ENCODE measurements around the gene SEC23B. TPM values are rescaled to one million over a fixed set of nuclear protein-coding genes. Genes with fewer than 3 reads are reported as not detected.
A peak's percentile ranks its signal among the peaks of the same experiment; 100 is the strongest.

Gene SEC23B
- total and polyA plus RNA-seq, 10 of the 15 experiments (the other 5 are each of a cell fraction or from before 2014, with no cell fraction given): 49.1 to 121 (median 75.6) TPM

DNA sequence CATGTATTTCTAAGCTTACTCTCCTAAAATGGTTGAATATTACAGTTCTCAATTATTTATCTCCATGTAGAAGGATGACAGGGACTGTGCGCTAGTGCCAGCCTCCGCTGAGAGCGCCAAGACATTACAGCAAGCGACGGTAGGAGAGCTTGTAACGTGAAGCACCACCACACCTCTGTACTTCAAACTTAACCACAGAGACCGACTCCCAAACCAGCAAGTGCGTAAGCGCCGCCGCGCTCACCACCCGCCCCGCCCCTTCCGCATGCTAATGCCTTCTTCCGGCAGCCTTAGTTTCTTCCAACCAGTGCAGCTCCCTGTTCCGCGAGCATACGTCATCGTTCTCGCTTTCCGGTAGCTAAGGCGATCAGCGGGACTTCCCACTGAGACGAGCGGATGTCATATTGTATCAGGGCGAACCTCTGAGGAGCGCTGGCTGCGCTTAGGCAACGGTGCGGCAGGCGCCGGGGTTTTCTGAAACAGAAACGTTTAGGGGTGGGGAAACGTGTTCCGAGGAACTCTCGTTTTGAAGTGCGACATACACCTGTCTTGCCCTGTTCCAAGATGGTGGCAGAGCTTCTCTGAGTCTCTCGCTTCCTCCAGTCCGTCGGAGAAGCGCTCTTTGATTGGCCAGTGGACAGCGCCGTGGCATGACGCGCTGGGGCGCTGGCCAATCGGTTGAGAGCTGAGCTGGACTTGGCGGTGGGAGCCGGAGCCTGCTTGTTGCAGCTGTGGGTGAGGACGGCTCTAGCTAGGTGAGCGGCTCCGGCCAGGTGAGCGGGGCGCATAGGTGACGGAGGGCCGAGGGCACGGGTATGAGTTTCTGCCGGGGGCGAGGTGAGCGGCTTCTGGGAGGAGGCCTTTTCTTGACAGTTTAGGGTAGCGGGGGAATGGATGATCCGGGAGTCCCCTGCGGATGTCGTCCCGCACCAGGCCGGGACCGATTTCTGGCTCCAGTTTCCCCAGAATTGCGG is at the start of gene SEC23B (continued):
- no peak for TF ChIP-seq FOS (IDR thresholded peaks at IDR 0.05; ENCODE audit: borderline replicate concordance, extremely low read depth, insufficient read length)
- TF ChIP-seq, protein P1, sequence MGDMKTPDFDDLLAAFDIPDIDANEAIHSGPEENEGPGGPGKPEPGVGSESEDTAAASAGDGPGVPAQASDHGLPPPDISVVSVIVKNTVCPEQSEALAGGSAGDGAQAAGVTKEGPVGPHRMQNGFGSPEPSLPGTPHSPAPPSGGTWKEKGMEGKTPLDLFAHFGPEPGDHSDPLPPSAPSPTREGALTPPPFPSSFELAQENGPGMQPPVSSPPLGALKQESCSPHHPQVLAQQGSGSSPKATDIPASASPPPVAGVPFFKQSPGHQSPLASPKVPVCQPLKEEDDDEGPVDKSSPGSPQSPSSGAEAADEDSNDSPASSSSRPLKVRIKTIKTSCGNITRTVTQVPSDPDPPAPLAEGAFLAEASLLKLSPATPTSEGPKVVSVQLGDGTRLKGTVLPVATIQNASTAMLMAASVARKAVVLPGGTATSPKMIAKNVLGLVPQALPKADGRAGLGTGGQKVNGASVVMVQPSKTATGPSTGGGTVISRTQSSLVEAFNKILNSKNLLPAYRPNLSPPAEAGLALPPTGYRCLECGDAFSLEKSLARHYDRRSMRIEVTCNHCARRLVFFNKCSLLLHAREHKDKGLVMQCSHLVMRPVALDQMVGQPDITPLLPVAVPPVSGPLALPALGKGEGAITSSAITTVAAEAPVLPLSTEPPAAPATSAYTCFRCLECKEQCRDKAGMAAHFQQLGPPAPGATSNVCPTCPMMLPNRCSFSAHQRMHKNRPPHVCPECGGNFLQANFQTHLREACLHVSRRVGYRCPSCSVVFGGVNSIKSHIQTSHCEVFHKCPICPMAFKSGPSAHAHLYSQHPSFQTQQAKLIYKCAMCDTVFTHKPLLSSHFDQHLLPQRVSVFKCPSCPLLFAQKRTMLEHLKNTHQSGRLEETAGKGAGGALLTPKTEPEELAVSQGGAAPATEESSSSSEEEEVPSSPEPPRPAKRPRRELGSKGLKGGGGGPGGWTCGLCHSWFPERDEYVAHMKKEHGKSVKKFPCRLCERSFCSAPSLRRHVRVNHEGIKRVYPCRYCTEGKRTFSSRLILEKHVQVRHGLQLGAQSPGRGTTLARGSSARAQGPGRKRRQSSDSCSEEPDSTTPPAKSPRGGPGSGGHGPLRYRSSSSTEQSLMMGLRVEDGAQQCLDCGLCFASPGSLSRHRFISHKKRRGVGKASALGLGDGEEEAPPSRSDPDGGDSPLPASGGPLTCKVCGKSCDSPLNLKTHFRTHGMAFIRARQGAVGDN (IDR thresholded peaks at IDR 0.05): peak; percentile 32; the same call in 1 of the 2 replicates
- TF ChIP-seq, protein P2, sequence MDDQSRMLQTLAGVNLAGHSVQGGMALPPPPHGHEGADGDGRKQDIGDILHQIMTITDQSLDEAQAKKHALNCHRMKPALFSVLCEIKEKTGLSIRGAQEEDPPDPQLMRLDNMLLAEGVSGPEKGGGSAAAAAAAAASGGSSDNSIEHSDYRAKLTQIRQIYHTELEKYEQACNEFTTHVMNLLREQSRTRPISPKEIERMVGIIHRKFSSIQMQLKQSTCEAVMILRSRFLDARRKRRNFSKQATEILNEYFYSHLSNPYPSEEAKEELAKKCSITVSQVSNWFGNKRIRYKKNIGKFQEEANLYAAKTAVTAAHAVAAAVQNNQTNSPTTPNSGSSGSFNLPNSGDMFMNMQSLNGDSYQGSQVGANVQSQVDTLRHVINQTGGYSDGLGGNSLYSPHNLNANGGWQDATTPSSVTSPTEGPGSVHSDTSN (IDR thresholded peaks at IDR 0.05; ENCODE audit: insufficient replicate concordance, low read depth, low read length): no peak
- TF ChIP-seq RAD51 (IDR thresholded peaks at IDR 0.05): no peak
- TF ChIP-seq, protein P3, sequence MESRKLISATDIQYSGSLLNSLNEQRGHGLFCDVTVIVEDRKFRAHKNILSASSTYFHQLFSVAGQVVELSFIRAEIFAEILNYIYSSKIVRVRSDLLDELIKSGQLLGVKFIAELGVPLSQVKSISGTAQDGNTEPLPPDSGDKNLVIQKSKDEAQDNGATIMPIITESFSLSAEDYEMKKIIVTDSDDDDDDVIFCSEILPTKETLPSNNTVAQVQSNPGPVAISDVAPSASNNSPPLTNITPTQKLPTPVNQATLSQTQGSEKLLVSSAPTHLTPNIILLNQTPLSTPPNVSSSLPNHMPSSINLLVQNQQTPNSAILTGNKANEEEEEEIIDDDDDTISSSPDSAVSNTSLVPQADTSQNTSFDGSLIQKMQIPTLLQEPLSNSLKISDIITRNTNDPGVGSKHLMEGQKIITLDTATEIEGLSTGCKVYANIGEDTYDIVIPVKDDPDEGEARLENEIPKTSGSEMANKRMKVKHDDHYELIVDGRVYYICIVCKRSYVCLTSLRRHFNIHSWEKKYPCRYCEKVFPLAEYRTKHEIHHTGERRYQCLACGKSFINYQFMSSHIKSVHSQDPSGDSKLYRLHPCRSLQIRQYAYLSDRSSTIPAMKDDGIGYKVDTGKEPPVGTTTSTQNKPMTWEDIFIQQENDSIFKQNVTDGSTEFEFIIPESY (IDR thresholded peaks at IDR 0.05): no peak
- TF ChIP-seq, protein P4, sequence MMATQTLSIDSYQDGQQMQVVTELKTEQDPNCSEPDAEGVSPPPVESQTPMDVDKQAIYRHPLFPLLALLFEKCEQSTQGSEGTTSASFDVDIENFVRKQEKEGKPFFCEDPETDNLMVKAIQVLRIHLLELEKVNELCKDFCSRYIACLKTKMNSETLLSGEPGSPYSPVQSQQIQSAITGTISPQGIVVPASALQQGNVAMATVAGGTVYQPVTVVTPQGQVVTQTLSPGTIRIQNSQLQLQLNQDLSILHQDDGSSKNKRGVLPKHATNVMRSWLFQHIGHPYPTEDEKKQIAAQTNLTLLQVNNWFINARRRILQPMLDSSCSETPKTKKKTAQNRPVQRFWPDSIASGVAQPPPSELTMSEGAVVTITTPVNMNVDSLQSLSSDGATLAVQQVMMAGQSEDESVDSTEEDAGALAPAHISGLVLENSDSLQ (IDR thresholded peaks at IDR 0.05): peak; percentile 78
- peak; percentile 34 to 36; a peak in 1 of 4 replicates for TF ChIP-seq EP300 (IDR thresholded peaks at IDR 0.05; ENCODE audit: borderline replicate concordance in 1 of 2, control insufficient read depth in 1 of 2, low read depth in 2 of 2, low read length in 2 of 2)
- TF ChIP-seq ESRRA (IDR thresholded peaks at IDR 0.05; ENCODE audit: low read length): no peak
- TF ChIP-seq, protein P5, sequence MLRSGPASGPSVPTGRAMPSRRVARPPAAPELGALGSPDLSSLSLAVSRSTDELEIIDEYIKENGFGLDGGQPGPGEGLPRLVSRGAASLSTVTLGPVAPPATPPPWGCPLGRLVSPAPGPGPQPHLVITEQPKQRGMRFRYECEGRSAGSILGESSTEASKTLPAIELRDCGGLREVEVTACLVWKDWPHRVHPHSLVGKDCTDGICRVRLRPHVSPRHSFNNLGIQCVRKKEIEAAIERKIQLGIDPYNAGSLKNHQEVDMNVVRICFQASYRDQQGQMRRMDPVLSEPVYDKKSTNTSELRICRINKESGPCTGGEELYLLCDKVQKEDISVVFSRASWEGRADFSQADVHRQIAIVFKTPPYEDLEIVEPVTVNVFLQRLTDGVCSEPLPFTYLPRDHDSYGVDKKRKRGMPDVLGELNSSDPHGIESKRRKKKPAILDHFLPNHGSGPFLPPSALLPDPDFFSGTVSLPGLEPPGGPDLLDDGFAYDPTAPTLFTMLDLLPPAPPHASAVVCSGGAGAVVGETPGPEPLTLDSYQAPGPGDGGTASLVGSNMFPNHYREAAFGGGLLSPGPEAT (IDR thresholded peaks at IDR 0.05; ENCODE audit: low read depth): peak; percentile 95
- TF ChIP-seq TCF12 (IDR thresholded peaks at IDR 0.05; ENCODE audit: low read depth, low read length): peak; percentile 9; the same call in 1 of the 2 replicates
- TF ChIP-seq MEF2A (IDR thresholded peaks at IDR 0.05; ENCODE audit: insufficient read depth, low read depth, low read length): no peak
- no peak for TF ChIP-seq ZNF217 (IDR thresholded peaks at IDR 0.05)
